Panc1 (cell line): Measurements from ENCODE around the gene ITPRID2. TPM values are rescaled to one million over a fixed set of nuclear protein-coding genes. Genes with fewer than 3 reads are reported as not detected.

Source experiments
- ATAC-seq: fragments of 200-7000 bp; cut with Tn5 transposase; 2 replicates; pipeline ENCODE4 v1.9.1; 2020; ENCODE audit warnings: mild to moderate bottlenecking, moderate library complexity
- BruUV-seq: library from RNA; stranded (reverse); fragments of 400-500 nt; replicated peaks from 2 replicates; lab custom pipeline; 2021; lab: Mats Ljungman, UMichigan
- CTCF ChIA-PET: fragments of 300-600 bp; sonication (Branson Sonifier 250); formaldehyde crosslinking; loops from one replicate; lab custom pipeline; 2022; ENCODE audit warnings: antibody characterized with exemption; lab: Charles Lee
- POLR2A ChIA-PET: fragments of 300-600 bp; sonication (Branson Sonifier 250); formaldehyde crosslinking; loops from one replicate; lab custom pipeline; 2022; ENCODE audit warnings: antibody characterized with exemption; lab: Charles Lee
- DNase-seq: peaks from one replicate; pipeline ENCODE4 v3.0.0-alpha.2; 2010; ENCODE audit warnings: low read depth, low spot score
- H3K27ac ChIP-seq: 2 replicates; pipeline ENCODE4 v1.5.1; 2011; ENCODE audit warnings: mild to moderate bottlenecking, low read length, inconsistent platforms
- H3K27me3 ChIP-seq: fragments of 200-500 bp; sonication (Bioruptor generic); 2 replicates; pipeline ENCODE4 v1.6.0; 2014; ENCODE audit warnings: low read length, inconsistent platforms; ENCODE audit not compliant: control insufficient read depth, insufficient read depth
- H3K36me3 ChIP-seq: fragments of 200-500 bp; sonication (Bioruptor generic); 2 replicates; pipeline ENCODE4 v1.5.1; 2014; ENCODE audit warnings: inconsistent platforms, mild to moderate bottlenecking, low read length, moderate library complexity; ENCODE audit not compliant: control insufficient read depth, insufficient read depth
- H3K4me1 ChIP-seq: 2 replicates; pipeline ENCODE4 v1.5.1; 2011; ENCODE audit warnings: inconsistent platforms, mild to moderate bottlenecking, low read length, moderate library complexity; ENCODE audit not compliant: control insufficient read depth, insufficient read depth
- H3K4me3 ChIP-seq, 2 experiments: 2 replicates each; pipeline ENCODE4 v1.5.1; 2011 to 2012; ENCODE audit warnings: low read depth in 2 of 2, low read length in 2 of 2, mild to moderate bottlenecking in 2 of 2, inconsistent platforms in 1 of 2, moderate library complexity in 1 of 2
- H3K9me3 ChIP-seq: fragments of 200-500 bp; sonication (Bioruptor generic); 2 replicates; pipeline ENCODE4 v1.5.1; 2014; ENCODE audit warnings: low read depth, mild to moderate bottlenecking, inconsistent platforms, low read length, moderate library complexity; ENCODE audit not compliant: control insufficient read depth, insufficient read depth
- CTCF ChIP-seq: fragments of 450-650 bp; IDR thresholded peaks from 2 replicates; pipeline ENCODE4 v1.5.1; 2017; ENCODE audit warnings: mild to moderate bottlenecking
- POLR2AphosphoS5 ChIP-seq: IDR thresholded peaks from 2 replicates; pipeline ENCODE4 v1.6.1; 2012; ENCODE audit warnings: mild to moderate bottlenecking, low read depth, low read length, moderate library complexity
- REST ChIP-seq, 2 experiments: IDR thresholded peaks; 2 replicates each; pipeline ENCODE4 v1.6.1; 2011 to 2012; ENCODE audit warnings: low read depth in 2 of 2, control low read depth in 1 of 2, low read length in 1 of 2, mild to moderate bottlenecking in 1 of 2, moderate library complexity in 1 of 2; ENCODE audit not compliant: insufficient read depth in 1 of 2
- SIN3A ChIP-seq: IDR thresholded peaks from 2 replicates; pipeline ENCODE4 v1.6.1; 2012; ENCODE audit warnings: low read depth, mild to moderate bottlenecking, low read length, moderate library complexity, borderline replicate concordance; ENCODE audit not compliant: insufficient read depth
- TCF7L2 ChIP-seq: IDR thresholded peaks from 2 replicates; pipeline ENCODE4 v1.6.1; 2011; ENCODE audit warnings: mild to moderate bottlenecking, low read depth, low read length, inconsistent platforms
- in situ Hi-C: cut with HindIII; loops from 2 replicates; pipeline ENCODE4 v1.10.0; 2016; ENCODE audit warnings: low sequenced_read_pairs, low pct_unique_long_range_greater_than_20kb
- intact Hi-C: fragments of 100-400 bp; cut with micrococcal nuclease; formaldehyde crosslinking; loops from one replicate; pipeline ENCODE4 v1.10.0; 2022; ENCODE audit not compliant: unreplicated experiment
- total RNA-seq: library from RNA; stranded (reverse); gene quantifications from one replicate; pipeline ENCODE4 v1.2.1, GENCODE V29; 2021; ENCODE audit not compliant: unreplicated experiment

ITPRID2 gene
- total RNA-seq, 1 experiment from 2014 or later = 261 TPM

GRCh38 chr2:181943411-181944124 is 52.0 kb downstream of the ITPRID2 start:
- ChIA-PET CTCF (interaction anchor here (0.8 kb wide), 1 partner anchor 10 kb away, joined by 5 read pairs; no protein-coding TSS in a partner anchor), POLR2A (no interaction called here)
- H3K36me3 ChIP-seq = no peaks in the 10 kb centered on the region; the same call in 1 of the 2 replicates
- no peaks in the 10 kb centered on the region for H3K4me1 ChIP-seq
- H3K4me3 ChIP-seq = no peak overlapping the region
- intact Hi-C loops (no loop called here), in situ Hi-C loops (no loop called here)
- H3K9me3 ChIP-seq = no peaks in the 10 kb centered on the region
- H3K27me3 ChIP-seq = no peaks in the 10 kb centered on the region
- BruUV-seq = no TSS peak
- no peak for ATAC-seq
- no peak for DNase-seq
- no peak for TF ChIP-seq SIN3A
- no peak overlapping the region for H3K27ac ChIP-seq

- CTCF ChIA-PET = no interaction called here
- intact Hi-C loops = no loop called here
- H3K27ac ChIP-seq = no peak overlapping the region
- H3K4me3 ChIP-seq = no peak overlapping the region
- no peaks in the 10 kb centered on the region for H3K9me3 ChIP-seq
- no peaks in the 10 kb centered on the region for H3K4me1 ChIP-seq
- no peak for DNase-seq
- in situ Hi-C loops = no loop called here
- ATAC-seq = no peak
- H3K27me3 ChIP-seq = no peaks in the 10 kb centered on the region
- no peak for TF ChIP-seq REST (IDR thresholded peaks at IDR 0.05; ENCODE audit: insufficient read depth in 1 of 2, low read depth in 2 of 2, low read length in 1 of 2)
- BruUV-seq = no TSS peak
- POLR2A ChIA-PET = no interaction called here
- no peaks in the 10 kb centered on the region; the same call in 1 of the 2 replicates for H3K36me3 ChIP-seq
These were observed 52.8 kb downstream of the ITPRID2 start for GRCh38 chr2:181944164-181944913.

- intact Hi-C loops = no loop called here
- Histone ChIP-seq H3K4me1 (no peaks in the 10 kb centered on the region), H3K4me3 (no peak overlapping the region), H3K9me3 (no peaks in the 10 kb centered on the region), H3K36me3 (no peaks in the 10 kb centered on the region; the same call in 1 of the 2 replicates), H3K27ac (no peak overlapping the region), H3K27me3 (no peaks in the 10 kb centered on the region)
- ChIA-PET CTCF (no interaction called here), POLR2A (no interaction called here)
- ATAC-seq = no peak
- no TSS peak for BruUV-seq
- in situ Hi-C loops = no loop called here
- TF ChIP-seq REST (IDR thresholded peaks at IDR 0.05; ENCODE audit: insufficient read depth in 1 of 2, low read depth in 2 of 2, low read length in 1 of 2) (no peak), CTCF (no peak), SIN3A (no peak), POLR2AphosphoS5 (no peak), TCF7L2 (no peak)
- DNase-seq = no peak
These were observed 53.4 kb downstream of the ITPRID2 start for GRCh38 chr2:181944914-181945291.
